Erythroblast (primary cell): ENCODE results near the gene MNX1.

Source experiments
- DNase-seq, 2 experiments: peaks; one replicate each; lab custom pipeline; 2025; lab: John Stamatoyannopoulos, UW
- GATA1 ChIP-seq: IDR thresholded peaks from 2 replicates; pipeline ENCODE4 v1.6.1; 2011; ENCODE audit warnings: low read depth, mild to moderate bottlenecking, control low read depth, low read length, moderate library complexity
- POLR2A ChIP-seq: IDR thresholded peaks from 2 replicates; pipeline ENCODE4 v1.6.1; 2011; ENCODE audit warnings: mild to moderate bottlenecking, low read length

Gene MNX1

GRCh38 chr7:157010588-157011332 lies at the start of gene MNX1:
Gene MNX1 (minus strand): TSS chr7:157010663. CDS start chr7:157010350, 313 bp downstream.
- DNase-seq: peak; percentile 53 to 65
- TF ChIP-seq POLR2A (no peak), GATA1 (no peak)

- no peak for DNase-seq
- no peak for TF ChIP-seq POLR2A
- TF ChIP-seq GATA1: no peak
Measured at GRCh38 chr7:157059534-157059933, 49.1 kb upstream of the MNX1 start.

GRCh38 chr7:157058701-157059100 lies 48.2 kb upstream of the MNX1 start:
- TF ChIP-seq POLR2A: no peak
- TF ChIP-seq GATA1: no peak
- no peak for DNase-seq

- TF ChIP-seq GATA1: no peak
- TF ChIP-seq POLR2A: no peak
- no peak for DNase-seq
Measured at GRCh38 chr7:157058068-157058467, 47.6 kb upstream of the MNX1 start.

GRCh38 chr7:157056957-157057902 lies 46.8 kb upstream of the MNX1 start:
- TF ChIP-seq GATA1 (no peak), POLR2A (no peak)
- DNase-seq: no peak

GRCh38 chr7:157056246-157056645 lies 45.8 kb upstream of the MNX1 start:
- DNase-seq: no peak
- no peak for TF ChIP-seq POLR2A
- no peak for TF ChIP-seq GATA1

- TF ChIP-seq POLR2A (no peak), GATA1 (no peak)
Measured at GRCh38 chr7:157054927-157055326, 44.5 kb upstream of the MNX1 start.

GRCh38 chr7:157053118-157053517 lies 42.7 kb upstream of the MNX1 start:
- TF ChIP-seq POLR2A (no peak), GATA1 (no peak)
- DNase-seq: no peak

More at GRCh38 chr7:157054927-157055326, 44.5 kb upstream of the MNX1 start:
- no peak for DNase-seq

GRCh38 chr7:157047148-157047547 lies 36.7 kb upstream of the MNX1 start:
- no peak for DNase-seq
- no peak for TF ChIP-seq POLR2A
- TF ChIP-seq GATA1: no peak

- DNase-seq: no peak
- TF ChIP-seq POLR2A (no peak), GATA1 (no peak)
Measured at GRCh38 chr7:157046681-157047080, 36.2 kb upstream of the MNX1 start.

GRCh38 chr7:157044943-157045660 lies 34.6 kb upstream of the MNX1 start:
- DNase-seq: no peak
- TF ChIP-seq POLR2A (no peak), GATA1 (no peak)

- DNase-seq: no peak
- TF ChIP-seq POLR2A (no peak), GATA1 (no peak)
Measured at GRCh38 chr7:157044147-157044687, 33.8 kb upstream of the MNX1 start.

- TF ChIP-seq POLR2A (no peak), GATA1 (no peak)
- no peak for DNase-seq
Measured at GRCh38 chr7:157043745-157044144, 33.3 kb upstream of the MNX1 start.
